A204.1 (cell line): ENCODE measurements around the gene HAPLN3.

Source experiments
- FAIRE-seq: peaks from 2 replicates; lab custom pipeline; 2012; peaks lifted over from hg19 to GRCh38; lab: Jason Lieb, UNC

HAPLN3 gene

DNA sequence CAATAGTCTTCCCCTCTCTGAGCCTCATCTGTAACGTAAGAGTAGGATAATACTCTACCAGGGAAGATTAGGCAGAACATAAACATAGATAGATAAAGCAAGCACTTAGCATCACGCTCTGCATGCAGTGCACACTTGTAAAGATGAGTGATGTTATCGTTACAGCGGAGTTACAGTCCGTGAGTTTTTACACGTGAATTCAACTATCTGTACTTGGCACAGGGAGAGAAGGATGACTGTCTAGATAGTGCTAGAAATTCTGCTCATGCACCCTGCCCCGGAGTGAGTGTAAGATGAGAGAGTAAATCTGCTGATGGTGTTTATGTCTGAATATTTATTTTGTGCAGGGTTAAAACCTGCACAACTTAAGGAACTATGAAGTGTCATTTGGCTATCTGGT, 35.8 kb downstream of the HAPLN3 start:
- FAIRE-seq: no peak

DNA sequence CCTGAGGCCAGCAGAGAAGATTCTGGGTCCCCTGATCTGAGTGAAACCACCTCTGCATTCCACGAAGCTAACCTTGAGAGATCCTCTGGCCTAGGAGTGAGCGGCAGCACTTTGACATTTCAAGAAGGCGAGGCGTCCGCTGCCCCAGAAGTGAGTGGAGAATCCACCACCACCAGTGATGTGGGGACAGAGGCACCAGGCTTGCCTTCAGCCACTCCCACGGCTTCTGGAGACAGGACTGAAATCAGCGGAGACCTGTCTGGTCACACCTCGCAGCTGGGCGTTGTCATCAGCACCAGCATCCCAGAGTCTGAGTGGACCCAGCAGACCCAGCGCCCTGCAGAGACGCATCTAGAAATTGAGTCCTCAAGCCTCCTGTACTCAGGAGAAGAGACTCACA, 36.4 kb downstream of the HAPLN3 start:
- no peak for FAIRE-seq

GRCh38 chr15:88852476-88852875, 42.9 kb downstream of the HAPLN3 start:
- FAIRE-seq: no peak

DNA sequence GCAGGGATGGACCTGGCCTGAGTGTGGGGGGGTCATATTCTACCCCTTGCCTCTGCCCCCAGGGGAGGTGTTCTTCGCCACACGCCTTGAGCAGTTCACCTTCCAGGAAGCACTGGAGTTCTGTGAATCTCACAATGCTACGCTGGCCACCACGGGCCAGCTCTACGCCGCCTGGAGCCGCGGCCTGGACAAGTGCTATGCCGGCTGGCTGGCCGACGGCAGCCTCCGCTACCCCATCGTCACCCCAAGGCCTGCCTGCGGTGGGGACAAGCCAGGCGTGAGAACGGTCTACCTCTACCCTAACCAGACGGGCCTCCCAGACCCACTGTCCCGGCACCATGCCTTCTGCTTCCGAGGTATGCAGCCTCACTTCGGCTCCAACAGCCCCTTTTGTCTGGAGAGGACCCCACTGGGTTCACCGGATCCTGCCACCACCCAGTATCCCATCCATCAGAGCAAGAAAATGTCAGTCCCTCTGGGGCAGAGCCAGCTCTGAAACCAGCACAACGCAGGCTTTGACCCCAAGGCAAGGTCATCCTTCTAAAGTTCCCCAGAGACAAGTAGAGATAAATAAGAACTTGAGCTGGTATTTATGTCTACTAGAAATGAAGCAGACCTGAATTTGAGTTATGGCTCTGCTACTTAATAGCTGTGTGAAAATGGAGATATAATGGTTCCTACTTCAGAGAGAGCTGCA, 45.8 kb downstream of the HAPLN3 start:
- FAIRE-seq: no peak

GRCh38 chr15:88848203-88848602, 47.1 kb downstream of the HAPLN3 start:
- no peak for FAIRE-seq

DNA sequence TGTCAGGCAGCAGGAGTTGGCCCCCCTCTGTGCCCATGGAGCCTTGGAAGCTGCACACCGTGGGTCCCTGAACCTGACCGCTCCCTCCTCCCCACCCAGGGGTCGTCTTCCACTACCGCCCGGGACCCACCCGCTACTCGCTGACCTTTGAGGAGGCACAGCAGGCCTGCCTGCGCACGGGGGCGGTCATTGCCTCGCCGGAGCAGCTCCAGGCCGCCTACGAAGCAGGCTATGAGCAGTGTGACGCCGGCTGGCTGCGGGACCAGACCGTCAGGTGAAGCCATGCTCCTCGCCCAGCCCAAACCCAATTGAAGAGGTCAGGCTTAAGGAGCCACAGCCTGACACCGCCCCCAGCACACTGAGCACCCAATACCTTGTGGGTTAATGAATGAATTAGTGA, 48.2 kb downstream of the HAPLN3 start:
- FAIRE-seq: no peak

DNA sequence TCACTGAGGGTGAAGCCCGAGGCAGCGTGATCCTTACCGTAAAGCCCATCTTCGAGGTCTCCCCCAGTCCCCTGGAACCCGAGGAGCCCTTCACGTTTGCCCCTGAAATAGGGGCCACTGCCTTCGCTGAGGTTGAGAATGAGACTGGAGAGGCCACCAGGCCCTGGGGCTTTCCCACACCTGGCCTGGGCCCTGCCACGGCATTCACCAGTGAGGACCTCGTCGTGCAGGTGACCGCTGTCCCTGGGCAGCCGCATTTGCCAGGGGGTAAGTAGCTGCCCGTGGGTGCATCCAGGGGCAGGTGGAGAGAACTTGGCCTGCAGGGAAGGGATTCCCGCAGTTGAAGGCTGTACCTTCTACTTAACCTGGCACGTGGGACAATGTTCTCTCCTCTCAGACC, 49.7 kb downstream of the HAPLN3 start:
- FAIRE-seq: no peak

DNA sequence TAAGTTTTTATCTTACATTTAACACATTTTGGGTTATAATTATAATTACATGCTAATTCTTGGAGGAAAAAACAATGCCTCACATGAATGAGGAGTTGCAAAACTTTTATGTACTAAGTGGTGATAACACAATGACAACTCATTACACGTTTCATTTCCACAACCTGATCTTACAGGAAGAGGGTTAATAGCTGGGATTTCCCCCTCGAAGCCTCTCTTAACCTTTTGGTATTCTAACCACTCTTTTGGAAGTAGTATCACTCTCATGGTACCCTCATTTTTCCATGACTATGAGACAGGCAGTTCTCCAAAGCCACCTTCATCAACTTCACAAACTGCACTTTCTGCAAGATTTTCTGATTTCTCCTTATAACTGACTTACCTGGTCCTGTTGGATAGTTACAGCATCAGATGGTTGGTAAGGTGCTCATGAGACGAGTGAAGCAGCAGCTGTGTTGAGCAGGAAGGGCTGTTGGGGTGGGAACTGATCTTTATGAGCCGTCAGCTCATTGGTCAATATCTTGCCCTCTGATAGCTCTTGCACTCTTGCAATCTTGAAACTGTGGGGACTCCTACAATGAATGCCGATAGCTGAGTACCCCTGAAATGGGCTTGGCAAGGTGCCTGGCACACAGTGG, 50.5 kb downstream of the HAPLN3 start:
- no peak for FAIRE-seq

DNA sequence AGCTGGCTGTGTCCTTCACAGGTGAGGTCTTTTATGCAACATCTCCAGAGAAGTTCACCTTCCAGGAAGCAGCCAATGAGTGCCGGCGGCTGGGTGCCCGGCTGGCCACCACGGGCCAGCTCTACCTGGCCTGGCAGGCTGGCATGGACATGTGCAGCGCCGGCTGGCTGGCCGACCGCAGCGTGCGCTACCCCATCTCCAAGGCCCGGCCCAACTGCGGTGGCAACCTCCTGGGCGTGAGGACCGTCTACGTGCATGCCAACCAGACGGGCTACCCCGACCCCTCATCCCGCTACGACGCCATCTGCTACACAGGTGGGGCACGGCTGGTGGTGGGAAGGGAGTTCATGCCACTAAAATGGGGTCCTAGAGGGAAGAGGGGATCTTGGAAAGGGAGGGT, 52.0 kb downstream of the HAPLN3 start:
- FAIRE-seq: no peak

GRCh38 chr15:88842156-88842555, 53.2 kb downstream of the HAPLN3 start:
- no peak for FAIRE-seq

GRCh38 chr15:88841236-88841635, 54.1 kb downstream of the HAPLN3 start:
- no peak for FAIRE-seq

DNA sequence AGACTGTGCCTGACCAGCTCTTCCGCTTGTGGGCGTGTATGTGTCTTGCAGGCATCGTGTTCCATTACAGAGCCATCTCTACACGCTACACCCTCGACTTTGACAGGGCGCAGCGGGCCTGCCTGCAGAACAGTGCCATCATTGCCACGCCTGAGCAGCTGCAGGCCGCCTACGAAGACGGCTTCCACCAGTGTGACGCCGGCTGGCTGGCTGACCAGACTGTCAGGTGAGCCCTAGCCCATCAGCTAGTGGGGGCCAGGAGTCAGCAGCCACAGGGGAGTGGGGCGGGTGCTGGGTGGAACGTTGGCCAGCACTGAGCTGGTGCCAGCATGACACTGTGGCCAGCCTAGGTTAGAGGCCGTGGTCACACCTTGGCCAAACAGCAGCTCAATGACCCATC, 55.4 kb downstream of the HAPLN3 start:
- no peak for FAIRE-seq

GRCh38 chr15:88839146-88839545, 56.2 kb downstream of the HAPLN3 start:
- FAIRE-seq: no peak

DNA sequence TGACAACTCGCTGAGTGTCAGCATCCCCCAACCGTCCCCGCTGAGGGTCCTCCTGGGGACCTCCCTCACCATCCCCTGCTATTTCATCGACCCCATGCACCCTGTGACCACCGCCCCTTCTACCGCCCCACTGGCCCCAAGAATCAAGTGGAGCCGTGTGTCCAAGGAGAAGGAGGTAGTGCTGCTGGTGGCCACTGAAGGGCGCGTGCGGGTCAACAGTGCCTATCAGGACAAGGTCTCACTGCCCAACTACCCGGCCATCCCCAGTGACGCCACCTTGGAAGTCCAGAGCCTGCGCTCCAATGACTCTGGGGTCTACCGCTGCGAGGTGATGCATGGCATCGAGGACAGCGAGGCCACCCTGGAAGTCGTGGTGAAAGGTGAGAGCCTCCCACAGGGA, 56.7 kb downstream of the HAPLN3 start:
- FAIRE-seq: no peak

DNA sequence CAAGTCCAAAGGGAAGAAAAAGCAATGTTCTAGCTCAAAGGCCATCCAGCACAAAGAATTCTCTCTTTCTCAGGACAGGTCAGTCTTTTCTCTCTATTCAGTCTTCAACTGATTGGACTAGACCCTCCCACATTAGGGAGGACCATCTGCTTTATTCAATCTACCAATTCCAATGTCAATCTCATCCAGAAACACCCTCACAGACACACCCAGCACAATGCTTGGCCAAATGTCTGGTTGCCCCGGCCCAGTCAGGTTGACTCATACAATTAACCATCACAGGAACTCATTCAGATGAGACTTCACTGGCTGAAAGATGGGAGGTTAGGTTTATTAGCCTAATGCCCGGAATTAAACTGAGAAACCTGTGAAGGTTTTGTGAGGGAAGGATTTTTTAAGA, 59.7 kb downstream of the HAPLN3 start:
- FAIRE-seq: no peak

GRCh38 chr15:88835119-88835518, 60.2 kb downstream of the HAPLN3 start:
- no peak for FAIRE-seq

- FAIRE-seq: no peak
Measured at GRCh38 chr15:88834211-88834812, 61.0 kb downstream of the HAPLN3 start.

DNA sequence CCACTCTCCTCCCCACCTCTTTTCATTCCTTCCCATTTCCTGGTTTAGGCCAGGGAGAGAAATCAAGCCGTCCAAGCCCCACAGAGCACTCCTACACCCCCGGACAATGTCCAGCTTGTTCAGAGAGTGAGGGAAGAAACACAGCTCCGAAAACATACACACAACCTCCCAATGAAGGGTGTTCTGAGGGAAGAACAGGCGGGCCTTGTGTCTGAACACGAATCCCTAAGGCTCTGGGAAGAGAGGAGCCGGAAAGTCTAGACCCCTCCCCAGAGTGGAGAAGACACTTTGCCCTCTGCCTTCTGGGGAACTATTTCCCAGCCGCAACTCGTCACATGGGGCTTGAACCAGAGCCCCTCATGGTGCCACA, 61.6 kb downstream of the HAPLN3 start:
- FAIRE-seq: no peak

GRCh38 chr15:88832820-88833730, 62.3 kb downstream of the HAPLN3 start:
- FAIRE-seq: no peak

GRCh38 chr15:88830016-88830415, 65.3 kb downstream of the HAPLN3 start:
- FAIRE-seq: no peak

GRCh38 chr15:88828791-88829190, 66.6 kb downstream of the HAPLN3 start:
- no peak for FAIRE-seq
